DMS79 (cell line): Measurements from ENCODE around the gene ARL3.

ENCODE experiments used
- DNase-seq: peaks from one replicate; lab custom pipeline; 2025; lab: John Stamatoyannopoulos, UW

The ARL3 gene

GRCh38 chr10:102639537-102639936, 74.7 kb downstream of the ARL3 start:
- DNase-seq = no peak

DNA sequence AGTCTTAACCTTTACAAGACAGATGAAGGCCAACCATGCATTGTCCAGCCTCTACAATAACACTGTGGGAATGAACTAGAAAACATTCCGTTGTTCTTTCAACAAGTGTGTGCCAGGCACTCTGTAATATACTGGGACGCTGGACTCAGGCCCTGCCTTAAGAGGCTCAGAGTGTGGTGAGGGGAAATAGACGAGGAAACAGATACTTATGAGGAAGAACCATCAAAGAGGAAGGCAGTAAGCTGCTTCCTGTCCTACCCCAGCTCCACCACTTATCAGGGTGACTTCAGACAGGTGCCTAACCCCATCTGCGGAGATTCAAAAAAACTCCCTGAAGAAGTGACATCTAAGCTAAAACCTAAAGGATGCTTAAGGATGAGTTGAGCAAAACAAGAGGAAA, 78.8 kb downstream of the ARL3 start:
- no peak for DNase-seq

GRCh38 chr10:102634686-102635085, 79.5 kb downstream of the ARL3 start:
- no peak for DNase-seq

- no peak for DNase-seq
Measured at GRCh38 chr10:102633848-102634247, 80.3 kb downstream of the ARL3 start.

- no peak for DNase-seq
Measured at GRCh38 chr10:102633287-102633686, 80.9 kb downstream of the ARL3 start.

DNA sequence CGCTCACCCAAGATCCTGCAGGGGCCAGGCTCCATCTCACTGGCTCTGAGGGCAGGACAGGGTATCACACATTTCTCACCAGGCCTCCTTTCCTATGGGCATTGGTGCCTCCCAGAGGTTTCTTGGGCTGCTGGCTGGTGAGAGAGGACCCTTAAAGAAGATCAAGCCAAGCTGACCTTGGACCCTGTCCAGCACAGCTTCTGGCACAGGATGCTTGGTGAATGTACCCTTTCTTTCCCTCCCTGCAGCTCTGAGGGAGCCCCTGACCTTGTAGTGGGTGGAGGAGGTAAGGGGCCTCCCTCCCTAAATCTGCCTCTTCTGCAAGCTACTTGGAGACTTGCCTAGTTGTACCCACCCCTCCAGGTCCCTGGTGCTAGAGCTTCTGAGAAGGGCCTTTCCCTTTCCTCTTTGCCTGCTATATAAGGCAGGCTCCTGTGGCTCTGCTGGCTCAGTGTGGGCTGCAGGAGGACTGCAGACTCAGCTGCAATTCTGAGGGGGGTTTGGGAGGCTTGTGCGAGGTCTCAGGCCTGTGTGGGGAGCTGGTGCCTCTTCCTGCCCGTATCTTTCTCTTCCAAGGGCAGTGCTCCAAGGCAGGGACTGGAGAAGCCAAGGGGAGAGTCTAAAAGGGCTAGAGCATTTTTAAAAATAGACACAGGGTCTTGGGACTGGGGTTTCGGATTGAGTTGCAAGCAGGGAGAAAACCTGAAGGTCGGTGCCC, 81.6 kb downstream of the ARL3 start:
- no peak for DNase-seq

GRCh38 chr10:102631525-102632393, 82.4 kb downstream of the ARL3 start:
- DNase-seq = no peak

GRCh38 chr10:102630663-102631062, 83.5 kb downstream of the ARL3 start:
- DNase-seq = no peak

DNA sequence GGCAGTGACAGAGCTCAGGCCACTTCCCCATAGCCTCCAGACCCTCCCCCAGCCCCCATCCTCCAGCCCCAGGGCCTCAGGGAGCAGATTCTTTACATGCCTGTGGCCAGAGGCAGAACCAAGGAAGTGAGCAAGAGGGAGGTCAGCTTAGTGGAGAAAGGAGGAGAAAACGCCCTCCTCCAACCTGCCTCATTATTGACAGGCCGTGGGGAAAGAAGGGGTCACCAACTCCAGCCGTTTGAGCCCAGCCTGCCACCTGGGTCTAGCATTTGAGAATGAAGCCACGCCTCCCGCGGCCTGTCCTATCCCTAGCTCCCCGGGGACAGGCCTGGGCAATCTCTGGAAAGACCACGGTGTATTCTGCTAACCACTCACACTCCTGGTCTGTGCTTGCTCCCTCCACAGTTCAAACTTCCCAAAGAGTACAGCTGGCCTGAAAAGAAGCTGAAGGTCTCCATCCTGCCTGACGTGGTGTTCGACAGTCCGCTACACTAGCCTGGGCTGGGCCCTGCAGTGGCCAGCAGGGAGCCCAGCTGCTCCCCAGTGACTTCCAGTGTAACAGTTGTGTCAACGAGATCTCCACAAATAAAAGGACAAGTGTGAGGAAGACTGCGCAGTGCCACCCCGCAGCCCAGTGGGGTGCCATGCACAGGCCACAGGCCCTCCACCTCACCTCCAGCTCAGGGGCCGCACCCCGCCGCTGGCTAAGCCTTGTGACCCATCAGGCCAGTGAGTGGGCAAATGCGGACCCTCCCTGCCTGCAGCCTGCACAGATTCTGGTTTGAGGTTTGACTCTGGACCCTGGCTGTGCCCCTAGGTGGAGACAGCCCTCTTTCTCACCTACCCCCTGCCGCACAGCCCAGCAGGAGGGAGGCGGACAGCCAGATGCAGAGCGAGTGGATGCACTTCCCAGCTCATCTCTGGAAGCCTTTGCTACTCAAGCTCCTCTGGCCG, 84.3 kb downstream of the ARL3 start:
- DNase-seq = no peak

GRCh38 chr10:102628451-102628911, 85.7 kb downstream of the ARL3 start:
- DNase-seq = no peak

- no peak for DNase-seq
Measured at GRCh38 chr10:102627736-102628293, 86.4 kb downstream of the ARL3 start.

- DNase-seq = no peak
Measured at GRCh38 chr10:102627291-102627735, 86.9 kb downstream of the ARL3 start.

- no peak for DNase-seq
Measured at GRCh38 chr10:102626026-102626685, 88.0 kb downstream of the ARL3 start.

DNA sequence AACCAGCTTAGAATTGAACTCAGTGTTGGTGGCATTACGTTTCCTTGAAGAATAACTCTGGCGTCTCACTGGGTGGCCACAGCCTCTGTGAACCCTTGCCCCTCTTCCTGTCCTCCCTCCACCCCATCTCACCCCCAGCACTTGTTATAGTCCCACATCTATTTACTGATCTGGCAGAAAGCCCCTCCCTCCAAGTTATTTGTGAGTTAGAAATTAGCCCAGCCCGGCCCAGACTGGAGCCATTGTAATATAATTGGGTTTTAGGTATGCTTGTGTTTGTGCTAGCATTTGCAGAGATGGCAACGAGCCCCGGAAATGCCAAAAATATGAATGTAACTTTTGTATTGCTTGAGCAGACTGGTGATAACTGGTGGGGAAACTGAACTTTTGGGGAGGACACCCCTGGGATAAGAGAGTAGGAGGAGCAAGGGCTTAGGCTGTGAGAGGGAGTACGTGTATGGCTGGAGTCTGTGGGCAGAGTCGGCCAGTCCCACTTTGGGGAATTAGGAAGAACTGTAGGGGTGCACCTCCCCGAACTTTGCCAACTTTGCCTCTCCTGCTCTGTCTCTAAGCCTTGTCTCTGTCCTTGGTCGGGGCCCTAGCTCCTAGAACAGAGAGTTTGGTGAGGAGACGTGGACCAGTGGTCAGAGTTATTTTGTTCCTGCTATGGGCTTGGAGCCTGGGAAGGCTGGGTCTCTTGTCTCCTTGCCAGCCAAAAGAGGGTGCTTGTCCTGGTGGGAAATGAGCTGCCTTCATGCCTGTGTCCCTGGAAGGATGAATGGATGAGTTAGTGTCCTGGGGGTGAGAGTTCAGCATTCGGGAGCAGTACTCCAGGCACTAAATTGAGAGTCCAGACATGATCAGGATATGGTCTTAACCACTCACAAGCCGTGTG, 89.2 kb downstream of the ARL3 start:
- DNase-seq = no peak

- DNase-seq = no peak
Measured at GRCh38 chr10:102624094-102624493, 90.1 kb downstream of the ARL3 start.
